Measurements from ENCODE around the gene BMF.

- no peak for TF ChIP-seq CTCF (IDR thresholded peaks at IDR 0.05; ENCODE audit: poor library complexity)
- no peak for TF ChIP-seq EZH2 (IDR thresholded peaks at IDR 0.05; ENCODE audit: borderline replicate concordance)
Observed at GRCh38 chr15:40091861-40092255, 16.8 kb downstream of the BMF start.

Data from hepatocyte (in vitro differentiated cells).